Measurements from ENCODE around the gene ELOVL6.

GRCh38 chr4:110138551-110138950 lies 59.9 kb downstream of the ELOVL6 start:
- TF ChIP-seq CTCF (IDR thresholded peaks at IDR 0.05; ENCODE audit: low read depth, low read length, missing input control) (no peak), REST (IDR thresholded peaks at IDR 0.05) (no peak), RXRA (IDR thresholded peaks at IDR 0.05) (no peak), RAD21 (IDR thresholded peaks at IDR 0.05) (no peak), SP1 (IDR thresholded peaks at IDR 0.05) (no peak), TAF1 (conservative IDR thresholded peaks at IDR 0.05) (no peak), JUND (IDR thresholded peaks at IDR 0.05) (no peak), HNF4A (conservative IDR thresholded peaks at IDR 0.05) (no peak), FOXA1 (IDR thresholded peaks at IDR 0.05) (no peak), ZBTB33 (IDR thresholded peaks at IDR 0.05) (no peak), MAX (IDR thresholded peaks at IDR 0.05) (no peak), GABPA (IDR thresholded peaks at IDR 0.05 in 1 of 2, conservative IDR thresholded peaks at IDR 0.05 in 1 of 2) (no peak), YY1 (IDR thresholded peaks at IDR 0.05) (no peak), EGR1 (IDR thresholded peaks at IDR 0.05; ENCODE audit: low read depth in 2 of 2) (no peak)
